Measurements from ENCODE around the gene HTT-AS.

DNA sequence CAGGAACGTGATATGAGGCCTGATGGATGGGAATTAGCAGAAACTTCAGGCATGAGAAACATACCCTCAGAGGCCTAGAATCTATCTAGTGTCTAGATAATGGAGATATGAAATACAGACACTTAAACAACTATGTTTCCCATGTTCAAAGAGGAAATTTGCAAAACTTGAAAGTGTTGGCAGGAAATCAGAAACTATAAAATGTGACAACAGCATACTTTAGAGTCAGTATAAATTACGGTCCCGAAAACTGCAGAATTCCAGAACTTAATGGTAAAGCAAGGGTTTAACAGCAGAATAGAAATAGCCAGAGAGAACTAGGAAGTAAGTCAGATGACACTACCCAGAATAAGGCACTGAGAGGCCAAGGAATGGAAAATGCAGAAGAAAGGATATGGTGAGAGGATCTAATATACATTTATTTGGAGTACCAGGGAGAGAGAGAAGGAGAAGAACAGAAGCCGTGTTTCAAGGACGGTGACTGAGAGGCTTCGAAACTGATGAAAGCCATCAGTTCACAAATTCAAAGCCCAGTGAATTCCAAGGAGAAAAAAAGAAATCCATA is 7.4 kb downstream of the HTT-AS start:
- TF ChIP-seq POLR2A (IDR thresholded peaks at IDR 0.05; ENCODE audit: extremely low read depth, insufficient read length) (no peak), CTCF (IDR thresholded peaks at IDR 0.05; ENCODE audit: low read depth, low read length) (no peak), MYC (IDR thresholded peaks at IDR 0.05; ENCODE audit: low read depth, low read length) (no peak)

Measured in NB4 (cell line).